HEK293 (cell line): ENCODE data around the gene SECTM1.

Experiments used
- BCL11A ChIP-seq: fragments of 450-650 bp; formaldehyde crosslinking; IDR thresholded peaks from 2 replicates; pipeline ENCODE4 v1.5.1; 2016; ENCODE audit warnings: low read depth, missing biosample characterization, missing genetic modification characterization
- ELK4 ChIP-seq: IDR thresholded peaks from 2 replicates; pipeline ENCODE4 v1.6.1; 2011; ENCODE audit warnings: mild to moderate bottlenecking, low read depth, low read length, borderline replicate concordance
- OVOL3 ChIP-seq: fragments of 450-650 bp; formaldehyde crosslinking; IDR thresholded peaks from 2 replicates; pipeline ENCODE4 v1.5.1; 2016; ENCODE audit warnings: missing biosample characterization, missing genetic modification characterization
- SCRT1 ChIP-seq: fragments of 450-650 bp; formaldehyde crosslinking; IDR thresholded peaks from 2 replicates; pipeline ENCODE4 v1.5.1; 2016; ENCODE audit warnings: missing biosample characterization, missing genetic modification characterization, borderline replicate concordance
- ZBTB49 ChIP-seq: fragments of 450-650 bp; formaldehyde crosslinking; IDR thresholded peaks from 2 replicates; pipeline ENCODE4 v1.5.1; 2016; ENCODE audit warnings: missing biosample characterization, missing genetic modification characterization, low read depth
- ZEB2 ChIP-seq: fragments of 450-650 bp; formaldehyde crosslinking; IDR thresholded peaks from 2 replicates; pipeline ENCODE4 v1.5.1; 2016; ENCODE audit warnings: missing biosample characterization, missing genetic modification characterization
- ZNF112 ChIP-seq: fragments of 450-650 bp; formaldehyde crosslinking; IDR thresholded peaks from 2 replicates; pipeline ENCODE4 v1.5.0; 2017; ENCODE audit warnings: missing biosample characterization, missing genetic modification characterization
- ZNF175 ChIP-seq: fragments of 450-650 bp; formaldehyde crosslinking; IDR thresholded peaks from 2 replicates; pipeline ENCODE4 v1.5.1; 2016; ENCODE audit warnings: missing biosample characterization, missing genetic modification characterization
- ZNF302 ChIP-seq: fragments of 450-650 bp; formaldehyde crosslinking; IDR thresholded peaks from 2 replicates; pipeline ENCODE4 v1.5.1; 2016; ENCODE audit warnings: missing biosample characterization, missing genetic modification characterization, low read depth
- ZNF324 ChIP-seq: fragments of 450-650 bp; formaldehyde crosslinking; IDR thresholded peaks from 2 replicates; pipeline ENCODE4 v1.5.1; 2016; ENCODE audit warnings: missing biosample characterization, missing genetic modification characterization
- ZNF514 ChIP-seq: fragments of 450-650 bp; formaldehyde crosslinking; IDR thresholded peaks from 2 replicates; pipeline ENCODE4 v1.5.1; 2016; ENCODE audit warnings: missing biosample characterization, missing genetic modification characterization
- ZNF518A ChIP-seq: fragments of 450-650 bp; formaldehyde crosslinking; conservative IDR thresholded peaks from 2 replicates; pipeline ENCODE4 v1.5.1; 2016; ENCODE audit warnings: low read depth, missing biosample characterization, missing genetic modification characterization
- ZNF571 ChIP-seq: fragments of 450-650 bp; formaldehyde crosslinking; IDR thresholded peaks from 2 replicates; pipeline ENCODE4 v1.5.0; 2017; ENCODE audit warnings: missing biosample characterization, missing genetic modification characterization
- ZNF624 ChIP-seq: fragments of 450-650 bp; formaldehyde crosslinking; IDR thresholded peaks from 2 replicates; pipeline ENCODE4 v1.5.1; 2017; ENCODE audit warnings: missing biosample characterization, missing genetic modification characterization
- ZNF670 ChIP-seq: fragments of 450-650 bp; formaldehyde crosslinking; IDR thresholded peaks from 2 replicates; pipeline ENCODE4 v1.5.1; 2016; ENCODE audit warnings: missing biosample characterization, missing genetic modification characterization, low read depth
- ZNF707 ChIP-seq: fragments of 450-650 bp; formaldehyde crosslinking; IDR thresholded peaks from 2 replicates; pipeline ENCODE4 v1.5.1; 2016; ENCODE audit warnings: missing biosample characterization, missing genetic modification characterization
- TF ChIP-seq, protein P1 (sequence below): fragments of 450-650 bp; formaldehyde crosslinking; IDR thresholded peaks from 2 replicates; pipeline ENCODE4 v1.5.1; 2017; ENCODE audit warnings: missing biosample characterization, missing genetic modification characterization
- TF ChIP-seq, protein P2 (sequence below): fragments of 450-650 bp; formaldehyde crosslinking; IDR thresholded peaks from 2 replicates; pipeline ENCODE4 v1.5.1; 2017; ENCODE audit warnings: missing biosample characterization, missing genetic modification characterization
- TF ChIP-seq, protein P3 (sequence below): fragments of 450-650 bp; formaldehyde crosslinking; IDR thresholded peaks from 2 replicates; pipeline ENCODE4 v1.5.1; 2016; ENCODE audit warnings: missing biosample characterization, missing genetic modification characterization
- TF ChIP-seq, protein P4 (sequence below): fragments of 450-650 bp; formaldehyde crosslinking; IDR thresholded peaks from 2 replicates; pipeline ENCODE4 v1.5.1; 2016; ENCODE audit warnings: missing biosample characterization, missing genetic modification characterization
- TF ChIP-seq, protein P5 (sequence below): fragments of 450-650 bp; formaldehyde crosslinking; IDR thresholded peaks from 2 replicates; pipeline ENCODE4 v1.5.1; 2016; ENCODE audit warnings: missing biosample characterization, missing genetic modification characterization, borderline replicate concordance

SECTM1 gene

GRCh38 chr17:82358465-82359350, 25.1 kb upstream of the SECTM1 start, which contains the start of gene TEX19 (continued):
- TF ChIP-seq, protein P1, sequence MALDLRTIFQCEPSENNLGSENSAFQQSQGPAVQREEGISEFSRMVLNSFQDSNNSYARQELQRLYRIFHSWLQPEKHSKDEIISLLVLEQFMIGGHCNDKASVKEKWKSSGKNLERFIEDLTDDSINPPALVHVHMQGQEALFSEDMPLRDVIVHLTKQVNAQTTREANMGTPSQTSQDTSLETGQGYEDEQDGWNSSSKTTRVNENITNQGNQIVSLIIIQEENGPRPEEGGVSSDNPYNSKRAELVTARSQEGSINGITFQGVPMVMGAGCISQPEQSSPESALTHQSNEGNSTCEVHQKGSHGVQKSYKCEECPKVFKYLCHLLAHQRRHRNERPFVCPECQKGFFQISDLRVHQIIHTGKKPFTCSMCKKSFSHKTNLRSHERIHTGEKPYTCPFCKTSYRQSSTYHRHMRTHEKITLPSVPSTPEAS, result no peak
- TF ChIP-seq, protein P2, sequence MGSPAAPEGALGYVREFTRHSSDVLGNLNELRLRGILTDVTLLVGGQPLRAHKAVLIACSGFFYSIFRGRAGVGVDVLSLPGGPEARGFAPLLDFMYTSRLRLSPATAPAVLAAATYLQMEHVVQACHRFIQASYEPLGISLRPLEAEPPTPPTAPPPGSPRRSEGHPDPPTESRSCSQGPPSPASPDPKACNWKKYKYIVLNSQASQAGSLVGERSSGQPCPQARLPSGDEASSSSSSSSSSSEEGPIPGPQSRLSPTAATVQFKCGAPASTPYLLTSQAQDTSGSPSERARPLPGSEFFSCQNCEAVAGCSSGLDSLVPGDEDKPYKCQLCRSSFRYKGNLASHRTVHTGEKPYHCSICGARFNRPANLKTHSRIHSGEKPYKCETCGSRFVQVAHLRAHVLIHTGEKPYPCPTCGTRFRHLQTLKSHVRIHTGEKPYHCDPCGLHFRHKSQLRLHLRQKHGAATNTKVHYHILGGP (tag by site-specific recombination), result no peak
- TF ChIP-seq ZNF514 (tag by site-specific recombination), result no peak
- TF ChIP-seq, protein P3, sequence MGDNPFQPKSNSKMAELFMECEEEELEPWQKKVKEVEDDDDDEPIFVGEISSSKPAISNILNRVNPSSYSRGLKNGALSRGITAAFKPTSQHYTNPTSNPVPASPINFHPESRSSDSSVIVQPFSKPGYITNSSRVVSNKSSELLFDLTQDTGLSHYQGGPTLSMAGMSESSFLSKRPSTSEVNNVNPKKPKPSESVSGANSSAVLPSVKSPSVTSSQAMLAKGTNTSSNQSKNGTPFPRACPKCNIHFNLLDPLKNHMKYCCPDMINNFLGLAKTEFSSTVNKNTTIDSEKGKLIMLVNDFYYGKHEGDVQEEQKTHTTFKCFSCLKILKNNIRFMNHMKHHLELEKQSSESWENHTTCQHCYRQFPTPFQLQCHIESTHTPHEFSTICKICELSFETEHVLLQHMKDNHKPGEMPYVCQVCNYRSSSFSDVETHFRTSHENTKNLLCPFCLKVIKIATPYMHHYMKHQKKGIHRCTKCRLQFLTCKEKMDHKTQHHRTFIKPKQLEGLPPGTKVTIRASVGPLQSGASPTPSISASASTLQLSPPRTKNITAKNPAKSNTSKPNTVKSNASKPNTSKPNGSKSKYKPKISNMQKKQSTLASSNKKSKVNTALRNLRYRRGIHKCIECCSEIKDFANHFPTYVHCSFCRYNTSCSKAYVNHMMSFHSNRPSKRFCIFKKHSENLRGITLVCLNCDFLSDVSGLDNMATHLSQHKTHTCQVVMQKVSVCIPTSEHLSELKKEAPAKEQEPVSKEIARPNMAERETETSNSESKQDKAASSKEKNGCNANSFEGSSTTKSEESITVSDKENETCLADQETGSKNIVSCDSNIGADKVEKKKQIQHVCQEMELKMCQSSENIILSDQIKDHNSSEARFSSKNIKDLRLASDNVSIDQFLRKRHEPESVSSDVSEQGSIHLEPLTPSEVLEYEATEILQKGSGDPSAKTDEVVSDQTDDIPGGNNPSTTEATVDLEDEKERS, result no peak
- no peak for TF ChIP-seq ZNF302 (tag by site-specific recombination)
- no peak for TF ChIP-seq OVOL3 (tag by site-specific recombination)
- TF ChIP-seq, protein P4, sequence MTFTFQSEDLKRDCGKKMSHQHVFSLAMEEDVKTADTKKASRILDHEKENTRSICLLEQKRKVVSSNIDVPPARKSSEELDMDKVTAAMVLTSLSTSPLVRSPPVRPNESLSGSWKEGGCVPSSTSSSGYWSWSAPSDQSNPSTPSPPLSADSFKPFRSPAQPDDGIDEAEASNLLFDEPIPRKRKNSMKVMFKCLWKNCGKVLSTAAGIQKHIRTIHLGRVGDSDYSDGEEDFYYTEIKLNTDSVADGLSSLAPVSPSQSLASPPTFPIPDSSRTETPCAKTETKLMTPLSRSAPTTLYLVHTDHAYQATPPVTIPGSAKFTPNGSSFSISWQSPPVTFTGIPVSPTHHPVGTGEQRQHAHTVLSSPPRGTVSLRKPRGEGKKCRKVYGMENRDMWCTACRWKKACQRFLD (tag by site-specific recombination), result no peak
- TF ChIP-seq ZNF624 (tag by site-specific recombination), result no peak
- no peak for TF ChIP-seq ZNF670
- TF ChIP-seq ZBTB49 (tag by site-specific recombination), result no peak
- TF ChIP-seq ZNF324 (tag by site-specific recombination), result no peak
- no peak for TF ChIP-seq ELK4
- peak; percentile 26; the same call in 1 of the 2 replicates for TF ChIP-seq ZEB2 (tag by site-specific recombination)
- TF ChIP-seq BCL11A (tag by site-specific recombination), result no peak
- no peak for TF ChIP-seq ZNF112 (tag by site-specific recombination)
- TF ChIP-seq, protein P5, sequence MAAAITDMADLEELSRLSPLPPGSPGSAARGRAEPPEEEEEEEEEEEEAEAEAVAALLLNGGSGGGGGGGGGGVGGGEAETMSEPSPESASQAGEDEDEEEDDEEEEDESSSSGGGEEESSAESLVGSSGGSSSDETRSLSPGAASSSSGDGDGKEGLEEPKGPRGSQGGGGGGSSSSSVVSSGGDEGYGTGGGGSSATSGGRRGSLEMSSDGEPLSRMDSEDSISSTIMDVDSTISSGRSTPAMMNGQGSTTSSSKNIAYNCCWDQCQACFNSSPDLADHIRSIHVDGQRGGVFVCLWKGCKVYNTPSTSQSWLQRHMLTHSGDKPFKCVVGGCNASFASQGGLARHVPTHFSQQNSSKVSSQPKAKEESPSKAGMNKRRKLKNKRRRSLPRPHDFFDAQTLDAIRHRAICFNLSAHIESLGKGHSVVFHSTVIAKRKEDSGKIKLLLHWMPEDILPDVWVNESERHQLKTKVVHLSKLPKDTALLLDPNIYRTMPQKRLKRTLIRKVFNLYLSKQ (tag by site-specific recombination), result no peak
- no peak for TF ChIP-seq ZNF518A (tag by site-specific recombination)
- TF ChIP-seq ZNF175 (tag by site-specific recombination), result no peak
- TF ChIP-seq SCRT1, result peak; percentile 55; the same call in 1 of the 2 replicates
- TF ChIP-seq ZNF571 (tag by site-specific recombination), result no peak
- TF ChIP-seq ZNF707 (tag by site-specific recombination), result no peak
